Stimulated activated CD4-positive, alpha-beta T cell treated with anti-CD3 and anti-CD28 coated beads, Interleukin-2, amount 100 ng/mL, for 4 hours (primary cell): Measurements from ENCODE around the gene PAQR8.
"Not testable (repeated sequence)": the region's sequence is repeated elsewhere in the genome, so short reads cannot be mapped to it uniquely, and the experiment has no call there.

Source experiments
- DNase-seq: peaks from one replicate; pipeline ENCODE4 v3.0.0-alpha.2; 2020; ENCODE audit warnings: low read depth

PAQR8 gene

DNA sequence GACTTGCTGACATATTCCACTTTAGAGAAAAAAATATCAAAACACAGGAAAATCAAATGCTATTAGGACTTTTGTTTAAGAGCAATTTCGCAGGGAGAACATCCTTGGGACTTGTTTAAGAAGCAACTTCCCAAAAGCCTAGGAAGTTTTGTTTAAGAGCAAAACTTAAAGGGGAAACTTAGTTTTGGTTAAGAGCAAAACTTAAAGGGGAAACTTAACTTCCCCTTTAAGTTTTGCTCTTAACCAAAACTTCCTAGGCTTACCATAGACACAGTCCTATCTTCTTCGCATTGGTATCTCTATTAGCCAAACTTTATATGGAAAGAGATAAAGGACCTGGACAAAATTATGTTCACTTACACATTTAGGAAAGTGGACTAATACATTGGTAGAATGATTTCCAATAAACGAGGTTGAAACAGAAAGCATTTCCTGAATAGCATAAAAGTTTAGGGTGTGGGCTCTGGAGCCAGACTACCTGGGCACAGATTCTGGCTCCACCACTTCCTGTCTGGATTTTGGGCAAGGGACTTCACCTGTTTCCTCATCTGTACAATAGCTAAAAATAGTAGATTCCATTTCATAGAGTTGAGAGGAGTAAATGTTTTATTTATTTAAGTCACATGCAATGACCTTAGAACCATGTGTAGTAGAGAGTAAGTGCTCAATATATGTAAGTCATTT, 15.7 kb downstream of the PAQR8 start:
- no peak for DNase-seq

DNA sequence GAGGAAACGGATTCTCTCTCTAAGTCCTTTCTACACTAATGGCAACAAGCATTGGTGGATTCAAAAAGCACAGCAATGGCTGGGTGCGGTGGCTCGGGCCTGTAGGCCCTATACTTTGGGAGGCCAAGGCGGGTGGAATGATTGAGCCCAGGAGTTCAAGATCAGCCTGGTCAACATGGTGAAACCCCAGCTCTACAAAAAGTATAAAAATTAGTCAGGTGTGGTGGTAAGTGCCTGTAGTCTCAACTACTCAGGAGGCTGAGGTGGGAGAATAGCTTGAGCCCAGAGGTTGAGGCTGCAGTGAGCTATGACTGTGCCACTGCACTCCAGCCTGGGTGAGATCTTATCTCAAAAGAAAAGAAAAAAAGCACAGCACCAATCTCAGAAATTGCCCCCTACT, 19.3 kb downstream of the PAQR8 start:
- no peak for DNase-seq

DNA sequence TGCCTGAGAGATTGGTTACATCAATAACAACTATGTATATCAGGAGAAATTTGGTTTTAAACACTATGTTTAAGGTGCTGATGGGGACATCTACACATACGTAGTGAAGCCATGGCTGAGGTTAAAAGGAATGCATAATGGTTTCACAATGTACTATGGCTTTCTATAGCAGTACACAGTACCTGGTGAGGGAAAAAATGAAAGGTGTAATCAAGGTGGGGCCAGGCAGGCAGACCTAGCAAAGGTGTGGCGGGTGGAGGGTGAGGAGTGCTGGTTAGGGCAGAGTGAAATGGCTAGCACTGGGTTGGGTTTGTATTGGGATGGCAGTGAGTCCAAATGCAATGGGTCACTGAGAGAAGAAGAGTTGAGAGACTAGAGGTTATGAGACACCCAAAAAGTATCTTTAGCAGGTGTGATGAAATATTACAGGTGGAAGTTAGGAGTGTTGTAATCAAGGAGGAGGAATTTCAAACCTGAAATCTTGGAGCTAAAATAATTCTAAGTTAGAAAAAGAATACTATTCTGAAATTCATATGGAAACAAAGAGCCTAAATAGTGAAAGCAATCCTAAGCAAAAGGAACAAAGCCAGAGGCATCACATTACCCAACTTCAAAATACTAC, 22.3 kb downstream of the PAQR8 start:
- DNase-seq = no peak

DNA sequence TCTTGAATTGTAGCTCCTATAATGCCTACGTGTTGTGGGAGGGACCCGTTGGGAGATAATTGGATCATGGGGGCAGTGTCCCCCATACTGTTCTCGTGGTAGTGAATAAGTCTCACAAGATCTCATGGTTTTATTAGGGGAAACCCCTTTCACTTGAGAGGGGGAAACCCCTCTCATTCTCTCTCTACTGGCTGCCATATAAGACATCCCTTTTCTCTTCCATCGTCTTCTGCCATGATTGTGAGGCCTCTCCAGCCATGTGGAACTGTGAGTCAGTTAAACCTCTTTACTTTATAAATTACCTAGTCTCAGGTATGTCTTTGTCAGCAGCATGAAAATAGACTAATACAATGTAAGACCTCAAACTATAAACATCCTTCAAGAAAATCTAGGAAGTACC, 23.1 kb downstream of the PAQR8 start:
- no peak for DNase-seq

DNA sequence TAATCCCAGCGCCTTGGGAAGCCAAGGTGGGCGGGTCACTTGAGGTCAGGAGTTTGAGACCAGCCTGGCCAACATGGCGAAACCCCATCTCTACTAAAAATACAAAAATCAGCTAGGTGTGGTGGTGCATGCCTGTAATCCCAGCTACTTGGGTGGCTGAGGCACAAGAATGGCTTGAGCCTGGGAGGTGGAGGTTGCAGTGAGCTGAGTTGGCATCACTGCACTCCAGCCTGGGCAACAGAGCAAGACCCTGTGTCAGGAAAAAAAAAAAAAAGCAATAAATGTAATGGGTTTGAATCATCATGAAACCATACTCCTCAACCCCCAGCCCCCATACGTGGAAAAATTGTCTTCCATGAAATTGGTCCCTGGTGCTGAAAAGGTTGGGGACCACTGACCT, 26.2 kb downstream of the PAQR8 start:
- not testable (repeated sequence) for DNase-seq

DNA sequence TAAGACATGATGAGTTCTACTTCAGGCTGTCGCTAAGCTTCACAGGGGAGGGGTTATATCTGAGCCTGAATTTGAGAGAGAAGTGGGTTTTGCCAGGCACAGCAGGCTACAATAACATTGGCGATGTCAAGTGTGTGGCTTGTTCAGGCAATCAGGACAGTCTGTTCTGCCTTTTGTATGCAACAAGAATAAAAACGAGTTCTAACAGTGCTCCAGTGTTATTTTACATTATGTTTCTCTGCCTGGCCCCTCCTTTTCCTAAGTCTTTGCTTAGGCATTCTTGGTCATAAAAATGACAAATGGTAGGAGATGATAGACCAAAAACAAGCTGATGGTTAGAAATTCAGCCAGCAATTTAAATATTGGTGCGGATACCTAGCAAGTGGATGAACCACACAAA, 26.8 kb downstream of the PAQR8 start:
- DNase-seq = no peak

DNA sequence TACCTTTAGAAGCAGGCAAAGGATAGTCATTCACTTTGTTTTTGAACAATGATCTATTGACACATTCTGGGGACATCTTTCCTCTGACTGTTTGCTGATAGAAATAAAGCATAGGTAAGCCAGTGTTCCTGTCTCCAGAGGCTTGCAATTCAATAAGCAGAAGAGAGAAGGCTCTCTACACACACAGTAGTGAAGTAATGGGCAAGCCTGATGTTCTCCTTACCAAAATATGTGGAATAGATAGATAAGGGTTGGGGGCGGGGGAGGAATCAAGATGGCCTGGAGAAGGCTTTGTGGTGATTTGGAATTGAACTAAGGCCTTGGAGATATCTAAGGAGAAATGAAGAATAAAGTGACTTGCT, 27.3 kb downstream of the PAQR8 start:
- no peak for DNase-seq

DNA sequence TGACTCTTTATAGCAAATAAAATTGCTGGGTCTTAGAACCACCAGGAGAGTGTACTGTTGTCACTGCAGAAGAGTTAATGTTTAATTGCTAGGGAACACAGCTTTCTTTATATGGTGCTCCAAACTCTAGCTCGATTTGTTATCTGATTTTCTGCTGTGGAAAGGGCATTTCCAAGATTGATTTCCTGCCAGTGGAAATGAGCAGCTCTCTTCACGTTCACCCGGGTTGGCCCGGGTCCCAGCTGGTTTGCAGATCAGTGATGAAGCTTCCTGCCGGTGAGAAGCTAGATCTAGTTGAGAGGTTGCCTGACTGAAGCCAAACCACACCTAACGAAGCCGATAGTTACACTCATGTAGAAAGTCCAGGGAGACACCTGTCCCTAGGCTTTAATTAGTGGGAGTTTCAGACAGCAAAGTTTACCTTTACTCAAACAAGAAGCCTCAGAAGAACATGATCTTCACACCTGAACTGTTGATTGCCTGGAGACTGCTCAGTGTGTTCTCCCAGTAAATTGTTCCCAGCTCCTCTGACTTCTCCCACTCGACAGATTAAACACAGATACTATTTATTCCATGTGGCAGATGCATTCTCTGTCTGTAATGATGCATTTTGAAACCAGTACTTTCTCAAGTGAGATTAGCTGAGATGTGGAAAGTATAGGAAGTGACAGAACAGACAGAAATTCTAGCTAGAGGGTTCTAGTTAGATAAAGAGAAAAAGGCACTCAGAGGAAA, 27.8 kb downstream of the PAQR8 start:
- no peak for DNase-seq

DNA sequence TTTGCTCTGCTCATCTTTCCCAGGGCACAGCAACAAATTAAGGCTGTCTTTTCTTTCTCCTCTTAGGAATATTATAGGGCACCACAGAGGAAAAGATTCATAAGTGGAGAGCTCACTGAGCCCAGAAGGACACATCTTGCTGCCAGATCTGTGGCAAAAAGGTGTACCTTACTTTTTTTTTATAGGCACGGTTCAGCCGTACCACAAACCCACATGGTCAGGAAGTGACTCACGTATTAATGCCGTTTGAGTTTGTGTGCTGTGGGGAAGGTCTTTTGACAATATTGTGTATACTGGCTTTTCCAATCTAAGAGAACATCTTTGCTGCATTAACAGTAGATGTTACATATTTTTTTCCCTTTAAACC, 28.4 kb downstream of the PAQR8 start:
- peak; percentile 48 for DNase-seq

DNA sequence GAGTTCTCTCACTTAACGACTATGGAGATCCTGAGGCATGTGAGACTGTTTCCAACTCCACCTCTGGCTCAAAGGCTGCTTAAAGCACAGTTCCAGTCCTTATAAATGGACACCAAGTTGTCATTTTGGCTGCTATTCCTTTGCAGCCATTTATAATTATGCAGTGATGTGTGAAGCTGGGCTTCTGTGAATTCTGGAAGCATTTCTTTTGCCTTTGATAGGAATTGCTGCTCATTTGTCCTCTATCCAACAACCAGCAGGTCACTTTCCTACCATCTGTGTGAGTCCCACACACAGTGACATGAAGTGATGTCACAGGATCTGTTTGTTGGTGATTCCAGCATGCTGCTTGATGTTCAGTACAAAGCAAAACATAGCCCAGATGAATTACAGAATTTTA, 29.6 kb downstream of the PAQR8 start:
- no peak for DNase-seq

DNA sequence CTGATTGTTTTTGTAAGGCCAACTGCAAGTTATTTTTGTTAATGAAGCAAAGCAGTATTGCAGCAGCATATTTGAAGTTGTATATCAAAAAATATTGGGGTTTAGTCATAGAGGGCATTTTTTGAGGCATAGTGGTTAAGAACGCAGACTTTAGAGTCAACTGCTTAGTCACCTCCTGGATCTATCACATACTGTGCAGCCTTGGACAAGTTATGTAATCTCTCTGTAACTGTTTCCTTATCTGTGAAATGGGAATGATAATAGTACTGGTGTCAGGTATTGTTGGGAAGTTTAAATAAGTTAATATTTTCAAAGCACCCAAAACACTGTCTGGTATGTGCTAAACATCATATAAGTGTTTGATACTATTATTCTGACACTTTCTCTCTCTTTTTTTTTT, 31.0 kb downstream of the PAQR8 start:
- no peak for DNase-seq

DNA sequence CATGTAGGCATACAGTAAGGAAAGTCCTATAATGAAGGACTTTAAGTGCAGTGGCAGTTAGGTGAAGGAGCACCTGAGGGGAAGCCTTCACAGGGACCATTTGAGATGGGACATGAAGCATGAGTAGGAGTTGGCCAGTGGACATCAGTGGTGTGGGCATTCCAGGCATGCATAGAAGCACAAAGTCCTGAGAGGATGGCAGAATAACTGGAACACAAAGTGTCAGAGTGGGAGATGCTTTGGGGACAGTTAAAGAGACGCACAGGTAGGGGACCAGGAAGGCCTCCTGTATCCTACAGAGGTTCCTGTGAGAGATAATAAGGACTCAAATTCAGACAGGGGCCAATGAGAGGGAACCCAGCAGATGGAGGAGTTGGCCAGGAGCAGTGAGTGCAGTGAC, 31.8 kb downstream of the PAQR8 start:
- DNase-seq = no peak

DNA sequence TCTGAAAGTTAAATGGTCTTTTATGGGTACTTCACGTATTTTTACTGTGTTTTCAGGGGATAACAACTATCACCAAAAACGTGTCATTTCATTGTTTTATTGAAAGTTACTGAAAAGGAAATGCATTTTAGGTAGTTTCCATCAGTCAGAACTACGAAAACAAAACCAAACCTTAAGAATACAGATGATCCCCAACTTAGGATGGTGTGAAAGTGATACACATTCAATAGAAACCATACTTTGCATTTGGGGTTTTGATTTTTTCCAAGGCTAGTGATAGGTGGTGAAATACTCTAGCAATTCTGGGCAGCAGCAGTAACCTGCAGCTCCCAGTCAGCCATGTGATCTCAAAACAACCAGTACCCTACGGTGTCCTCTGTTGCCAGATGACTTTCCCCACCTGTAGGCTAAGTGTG, 32.3 kb downstream of the PAQR8 start:
- no peak for DNase-seq

DNA sequence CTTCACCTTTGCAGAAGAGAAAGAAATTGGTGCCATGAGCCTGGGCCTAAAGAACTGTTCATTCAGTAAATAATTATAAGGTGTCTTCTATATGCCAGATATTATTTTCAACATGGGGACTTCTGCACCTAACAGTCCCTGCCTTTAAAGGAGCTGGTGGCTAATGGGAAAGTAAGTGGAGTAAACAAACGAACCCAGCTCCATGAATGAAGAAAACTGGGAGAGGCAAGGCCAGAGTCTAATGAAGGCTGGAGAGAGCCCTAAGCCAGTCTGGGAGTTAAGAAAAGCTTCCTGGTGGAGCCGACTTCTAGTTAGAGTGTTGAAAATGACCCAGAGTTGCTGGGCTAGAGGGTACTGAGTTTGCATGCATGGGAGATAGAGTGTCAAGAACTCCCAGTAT, 34.0 kb downstream of the PAQR8 start:
- no peak for DNase-seq

DNA sequence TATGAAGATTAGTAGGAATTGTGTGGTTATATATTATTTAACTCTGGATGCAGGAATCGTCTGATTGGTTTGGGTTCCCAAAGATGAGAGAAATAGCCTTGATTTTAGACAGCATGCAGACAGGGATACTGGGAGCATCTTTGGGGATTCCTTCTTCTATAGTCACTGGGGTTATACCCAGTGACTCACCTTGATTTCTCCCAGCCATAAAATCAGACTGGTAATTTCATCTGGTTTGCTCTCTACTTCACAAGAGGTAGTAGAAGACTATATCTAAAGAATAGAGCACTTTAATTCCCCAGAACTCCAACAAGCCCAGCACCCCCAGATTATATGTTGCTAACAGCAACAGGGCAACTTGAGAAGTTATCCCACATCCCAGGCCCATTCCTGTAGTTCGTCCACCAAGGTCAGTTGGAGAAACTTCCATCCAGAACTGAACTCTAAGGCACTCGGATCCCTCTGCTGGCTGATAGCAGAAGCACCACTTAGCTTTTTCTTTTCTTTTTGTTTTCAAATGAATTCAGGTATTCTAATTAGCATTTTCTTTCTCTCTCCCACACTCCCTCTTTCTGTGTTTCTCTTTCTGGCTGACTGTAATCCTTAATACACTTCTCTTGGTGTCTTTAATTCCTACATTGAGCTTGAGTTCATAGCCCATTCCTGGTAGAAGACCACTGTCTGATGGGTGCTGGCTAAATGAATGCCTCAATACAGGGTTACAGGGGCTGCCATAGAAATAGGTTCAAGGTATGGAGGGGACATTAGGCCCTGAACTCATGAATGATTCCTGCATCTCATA, 37.8 kb downstream of the PAQR8 start:
- no peak for DNase-seq

DNA sequence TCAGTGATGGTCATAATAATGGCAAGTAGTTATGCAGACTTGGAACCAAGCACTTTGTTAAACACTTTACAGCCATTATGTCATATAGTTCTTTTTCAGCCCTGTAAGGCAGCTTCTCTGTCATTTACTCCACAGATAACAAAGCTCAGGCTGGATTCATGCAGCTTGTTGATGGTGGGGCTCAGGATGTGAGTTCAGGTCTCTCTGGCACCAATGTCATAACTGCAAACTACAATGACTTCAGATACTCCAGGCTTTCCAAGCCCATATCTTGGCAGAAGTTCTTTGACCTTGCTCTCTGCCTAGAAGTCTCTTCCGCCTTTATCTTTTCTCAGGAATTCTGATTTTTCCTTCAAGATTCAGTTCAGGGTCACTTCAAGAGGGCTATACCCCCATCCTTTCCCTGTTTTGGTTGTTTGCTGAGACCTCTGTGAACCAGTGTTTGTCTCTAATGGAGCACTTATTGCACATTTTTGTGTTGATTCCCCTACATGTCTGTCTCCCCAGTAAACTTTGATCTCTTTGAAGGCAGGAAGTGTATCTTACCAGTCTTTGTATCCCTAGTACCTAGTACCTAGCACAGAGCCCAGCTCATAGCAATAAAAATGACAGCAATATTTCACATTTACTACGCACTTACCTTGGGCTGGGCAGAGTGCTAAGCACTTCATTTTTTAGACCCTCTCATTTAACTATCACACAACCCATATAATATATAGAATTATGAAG, 38.5 kb downstream of the PAQR8 start:
- no peak for DNase-seq

DNA sequence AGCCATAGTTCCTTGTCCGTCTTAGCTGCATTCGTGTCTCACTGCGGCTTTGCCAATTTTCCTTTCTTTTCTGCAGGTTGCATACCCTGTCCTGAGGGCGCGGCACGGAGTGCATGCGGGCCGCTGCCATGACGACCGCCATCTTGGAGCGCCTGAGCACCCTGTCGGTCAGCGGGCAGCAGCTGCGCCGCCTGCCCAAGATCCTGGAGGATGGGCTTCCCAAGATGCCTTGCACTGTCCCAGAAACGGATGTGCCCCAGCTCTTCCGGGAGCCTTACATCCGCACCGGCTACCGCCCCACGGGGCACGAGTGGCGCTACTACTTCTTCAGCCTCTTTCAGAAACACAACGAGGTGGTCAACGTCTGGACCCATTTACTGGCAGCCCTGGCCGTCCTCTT, 41.1 kb downstream of the PAQR8 start:
- DNase-seq = no peak

DNA sequence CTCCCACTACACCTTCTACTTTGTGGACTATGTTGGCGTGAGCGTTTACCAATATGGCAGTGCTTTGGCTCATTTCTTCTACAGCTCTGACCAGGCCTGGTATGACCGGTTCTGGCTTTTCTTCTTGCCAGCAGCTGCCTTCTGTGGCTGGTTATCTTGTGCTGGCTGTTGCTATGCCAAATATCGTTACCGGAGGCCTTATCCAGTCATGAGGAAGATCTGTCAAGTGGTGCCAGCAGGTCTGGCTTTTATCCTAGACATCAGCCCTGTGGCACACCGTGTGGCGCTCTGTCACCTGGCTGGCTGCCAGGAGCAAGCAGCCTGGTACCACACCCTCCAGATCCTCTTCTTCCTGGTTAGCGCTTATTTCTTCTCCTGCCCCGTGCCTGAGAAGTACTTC, 41.7 kb downstream of the PAQR8 start:
- no peak for DNase-seq

DNA sequence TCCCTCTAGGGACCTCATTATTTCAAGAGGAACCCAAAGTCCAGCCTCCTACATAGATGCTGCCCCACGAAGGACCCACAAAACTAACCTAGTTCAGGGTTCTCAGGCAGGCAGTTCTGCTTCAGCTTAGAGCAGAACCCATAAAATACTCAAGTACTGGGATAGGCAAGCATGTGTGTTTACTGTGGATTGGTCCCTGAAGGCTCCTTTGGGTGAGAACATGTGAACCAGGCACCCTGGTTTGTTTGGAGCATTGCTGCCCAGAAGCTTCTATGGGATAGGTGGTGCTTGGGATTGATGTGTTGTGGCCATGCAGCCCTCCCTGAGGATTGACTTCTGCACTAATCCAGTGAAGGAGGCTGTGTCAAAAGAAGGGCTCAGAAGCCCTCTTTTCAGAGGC, 43.3 kb downstream of the PAQR8 start:
- DNase-seq = no peak

DNA sequence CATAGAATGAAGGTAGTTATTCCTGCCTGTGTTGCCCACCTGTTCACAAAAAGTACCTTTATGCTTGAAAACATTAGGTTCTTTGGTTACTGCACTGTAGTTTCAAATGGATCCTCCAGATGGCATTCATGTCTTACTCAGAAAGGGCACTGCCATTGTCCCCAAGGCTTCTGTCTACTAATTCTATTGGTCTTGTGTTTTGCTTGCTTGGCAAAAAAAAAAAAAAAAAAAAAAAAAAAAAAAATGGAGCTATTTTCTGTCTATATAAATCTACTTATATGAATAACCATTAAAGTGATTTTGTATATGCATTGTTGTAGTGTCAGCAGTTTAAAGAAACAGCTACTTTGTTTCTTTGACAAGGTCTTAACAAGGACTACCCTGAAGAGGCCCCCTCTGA, 45.5 kb downstream of the PAQR8 start:
- no peak for DNase-seq

DNA sequence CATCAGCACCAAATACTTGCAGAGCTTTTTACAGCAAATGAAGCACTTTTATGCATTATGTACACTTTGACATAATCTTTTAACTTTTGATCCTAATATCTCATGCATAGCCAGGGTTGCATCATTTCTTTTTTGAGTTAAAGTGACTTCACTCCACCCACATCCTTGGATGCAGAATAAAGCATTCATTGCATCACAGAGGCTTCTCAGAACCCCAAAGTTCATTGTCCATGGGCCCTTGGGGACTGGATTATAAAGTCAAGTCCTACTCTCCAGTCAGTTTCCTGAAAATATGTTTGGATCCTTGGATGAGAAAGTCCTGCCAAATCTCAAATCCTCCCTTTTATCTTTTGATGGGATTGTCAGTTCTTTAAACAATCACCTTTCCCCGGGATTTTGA, 47.5 kb downstream of the PAQR8 start:
- DNase-seq = no peak

DNA sequence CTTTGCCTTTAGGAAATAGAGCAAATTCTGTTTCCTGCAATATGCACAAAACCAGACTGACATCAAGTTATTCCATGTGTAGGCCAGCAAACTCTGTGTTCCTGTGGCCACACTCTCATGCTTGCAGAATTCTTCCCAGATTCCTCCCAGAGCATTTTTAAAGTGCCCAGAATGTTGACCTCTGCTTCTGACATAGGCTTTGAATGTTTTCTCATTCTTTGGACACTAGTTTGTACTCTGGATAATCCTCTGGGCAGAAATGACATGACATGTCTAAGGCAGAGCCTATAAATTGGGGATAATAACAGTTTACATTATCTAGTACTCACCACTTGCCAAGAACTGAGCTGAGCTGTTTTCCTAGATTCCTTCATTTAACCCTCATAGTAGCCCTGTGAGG, 49.0 kb downstream of the PAQR8 start:
- no peak for DNase-seq
